ENCODE measurements around the gene EML2.
"Not testable (repeated sequence)": the region's sequence is repeated elsewhere in the genome, so short reads cannot be mapped to it uniquely, and the experiment has no call there.

EML2 gene, protein sequence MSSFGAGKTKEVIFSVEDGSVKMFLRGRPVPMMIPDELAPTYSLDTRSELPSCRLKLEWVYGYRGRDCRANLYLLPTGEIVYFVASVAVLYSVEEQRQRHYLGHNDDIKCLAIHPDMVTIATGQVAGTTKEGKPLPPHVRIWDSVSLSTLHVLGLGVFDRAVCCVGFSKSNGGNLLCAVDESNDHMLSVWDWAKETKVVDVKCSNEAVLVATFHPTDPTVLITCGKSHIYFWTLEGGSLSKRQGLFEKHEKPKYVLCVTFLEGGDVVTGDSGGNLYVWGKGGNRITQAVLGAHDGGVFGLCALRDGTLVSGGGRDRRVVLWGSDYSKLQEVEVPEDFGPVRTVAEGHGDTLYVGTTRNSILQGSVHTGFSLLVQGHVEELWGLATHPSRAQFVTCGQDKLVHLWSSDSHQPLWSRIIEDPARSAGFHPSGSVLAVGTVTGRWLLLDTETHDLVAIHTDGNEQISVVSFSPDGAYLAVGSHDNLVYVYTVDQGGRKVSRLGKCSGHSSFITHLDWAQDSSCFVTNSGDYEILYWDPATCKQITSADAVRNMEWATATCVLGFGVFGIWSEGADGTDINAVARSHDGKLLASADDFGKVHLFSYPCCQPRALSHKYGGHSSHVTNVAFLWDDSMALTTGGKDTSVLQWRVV

DNA sequence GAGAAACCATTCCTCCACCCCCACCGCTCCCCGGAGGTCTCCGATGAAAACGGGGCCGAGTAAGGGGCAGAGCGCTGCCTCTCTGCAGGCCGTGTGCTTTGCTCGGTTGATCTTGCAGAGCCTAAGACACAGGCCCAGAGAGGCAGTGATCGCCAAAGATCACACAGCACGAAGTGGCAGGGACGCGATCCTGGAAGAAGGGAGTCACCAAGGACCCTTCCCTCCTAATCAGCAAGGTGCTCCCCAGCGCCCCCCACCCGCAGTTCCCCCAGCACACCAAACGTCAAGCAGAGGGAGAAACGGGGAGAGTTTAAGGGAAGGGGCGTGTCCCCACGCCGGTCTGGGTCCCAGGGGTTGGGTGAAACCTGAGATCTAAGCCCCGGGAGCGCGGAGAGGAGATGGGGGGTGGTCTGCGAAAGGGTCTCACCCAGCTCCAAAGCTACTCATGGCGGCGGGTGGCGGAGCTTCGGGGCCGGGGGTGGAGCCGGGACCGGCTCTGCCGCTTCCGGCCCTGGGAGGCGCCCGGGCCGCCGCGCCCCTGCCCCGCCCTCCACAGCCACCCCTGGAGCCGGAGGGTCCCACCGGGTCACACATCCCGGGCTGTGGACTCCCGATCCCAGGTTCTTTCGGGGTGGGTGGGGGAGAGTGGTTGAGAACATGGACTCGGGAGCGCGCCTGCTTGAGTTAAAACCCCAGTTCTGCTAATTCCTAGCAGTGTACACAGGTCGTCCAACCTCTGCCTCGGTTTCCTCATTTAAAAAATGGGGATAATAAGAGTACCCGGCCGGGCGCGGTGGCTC, at the start of gene EML2:
TSS of gene EML2 (minus strand) at position 468 of the 800 bp plus-strand sequence. CDS start at position 447, 21 bp downstream.
- DNase-seq (ENCODE audit: low read depth), result no peak

DNA sequence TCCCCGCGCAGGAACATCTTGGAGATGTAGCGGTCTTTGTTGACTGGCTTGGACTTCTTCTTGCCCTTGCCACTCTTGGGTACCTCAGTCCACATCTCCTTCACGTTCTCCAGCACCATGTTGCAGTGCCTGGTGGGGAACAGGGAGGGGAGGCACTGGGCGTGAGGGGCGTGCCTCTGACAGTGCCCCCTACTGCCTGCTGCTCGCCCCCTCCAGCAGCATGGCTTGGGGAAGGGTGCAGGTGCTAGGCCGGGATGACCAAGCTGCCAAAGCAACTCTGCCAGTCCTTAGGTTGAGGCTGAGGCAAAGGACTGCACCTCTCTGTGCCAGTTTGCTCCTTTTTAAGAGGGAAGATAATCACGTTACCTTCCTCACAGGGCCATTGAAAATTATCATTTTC, 48.4 kb upstream of the EML2 start:
- no peak for DNase-seq (ENCODE audit: low read depth)

DNA sequence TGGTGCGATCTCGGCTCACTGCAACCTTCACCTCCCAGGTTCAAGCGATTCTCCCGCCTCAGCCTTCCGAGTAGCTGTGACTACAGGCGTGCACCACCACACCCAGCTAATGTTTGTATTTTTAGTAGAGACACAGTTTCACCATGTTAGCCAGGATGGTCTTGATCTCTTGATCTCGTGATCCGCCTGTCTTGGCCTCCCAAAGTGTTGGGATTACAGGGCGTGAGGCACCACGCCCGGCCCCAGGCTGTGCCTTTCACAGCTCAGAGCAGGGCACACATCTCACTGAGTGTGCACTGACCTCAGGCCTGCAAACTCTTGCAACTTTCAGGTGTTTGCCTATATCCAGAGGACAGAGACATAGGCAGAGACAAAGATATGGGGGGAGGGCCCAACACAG, 45.8 kb upstream of the EML2 start:
- DNase-seq (ENCODE audit: low read depth), result not testable (repeated sequence)

DNA sequence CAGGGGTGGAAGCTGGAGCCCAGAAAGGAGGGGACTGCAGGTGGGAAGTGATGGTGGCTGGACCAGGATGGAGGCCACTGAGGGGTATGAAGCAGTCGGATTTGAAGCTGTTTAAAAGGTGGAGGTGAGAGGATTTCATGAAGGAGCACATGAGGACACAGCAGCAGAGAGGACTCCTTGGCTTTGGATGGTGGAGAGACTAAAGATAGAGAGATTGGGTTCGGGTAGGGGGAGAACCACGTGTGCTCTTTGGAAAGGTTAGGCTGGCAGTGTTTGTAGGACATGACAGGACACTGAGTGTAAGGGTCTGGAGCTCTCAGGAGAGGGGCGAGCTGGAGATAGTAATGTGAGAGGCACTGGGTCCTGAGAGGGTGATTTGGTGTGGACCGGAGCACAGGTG, 43.7 kb upstream of the EML2 start:
- DNase-seq (ENCODE audit: low read depth), result no peak

DNA sequence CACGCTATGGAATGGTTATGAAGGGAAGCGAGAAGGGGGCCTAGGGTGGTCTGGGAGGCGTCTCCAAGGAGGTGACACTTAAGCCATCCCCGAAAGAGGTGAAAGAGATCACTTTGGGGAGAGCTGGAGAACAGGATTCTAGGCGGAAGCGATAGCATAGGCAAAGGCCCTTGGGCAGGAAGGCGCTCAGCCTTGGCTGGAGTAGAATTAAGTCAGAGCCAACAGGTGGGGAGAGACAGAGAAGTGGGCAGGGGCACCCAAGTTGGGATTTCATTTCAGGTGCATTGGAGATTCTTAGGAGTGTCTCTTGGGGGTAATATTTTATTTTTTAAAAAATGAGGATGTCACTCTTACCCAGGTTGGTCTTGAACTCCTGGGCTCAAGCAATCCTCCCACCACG, 42.9 kb upstream of the EML2 start:
- no peak for DNase-seq (ENCODE audit: low read depth)

DNA sequence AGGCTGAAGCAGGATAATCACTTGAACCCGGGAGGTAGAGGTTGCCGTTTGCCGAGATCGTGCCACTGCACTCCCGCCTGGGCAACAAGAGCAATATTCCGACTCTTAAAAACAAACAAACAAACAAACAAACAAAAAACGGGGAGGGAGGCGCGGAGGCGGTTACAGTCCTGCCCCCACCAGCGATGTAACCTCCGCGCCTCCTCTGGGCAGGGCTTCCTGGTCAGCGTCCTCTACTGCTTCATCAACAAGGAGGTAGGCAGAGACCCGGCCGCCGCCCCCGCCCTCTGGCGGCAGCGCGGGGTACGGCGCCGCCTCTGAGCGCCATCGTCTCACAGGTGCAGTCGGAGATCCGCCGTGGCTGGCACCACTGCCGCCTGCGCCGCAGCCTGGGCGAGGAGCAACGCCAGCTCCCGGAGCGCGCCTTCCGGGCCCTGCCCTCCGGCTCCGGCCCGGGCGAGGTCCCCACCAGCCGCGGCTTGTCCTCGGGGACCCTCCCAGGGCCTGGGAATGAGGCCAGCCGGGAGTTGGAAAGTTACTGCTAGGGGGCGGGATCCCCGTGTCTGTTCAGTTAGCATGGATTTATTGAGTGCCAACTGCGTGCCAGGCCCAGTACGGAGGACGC, 42.3 kb upstream of the EML2 start:
- DNase-seq (ENCODE audit: low read depth), result no peak

DNA sequence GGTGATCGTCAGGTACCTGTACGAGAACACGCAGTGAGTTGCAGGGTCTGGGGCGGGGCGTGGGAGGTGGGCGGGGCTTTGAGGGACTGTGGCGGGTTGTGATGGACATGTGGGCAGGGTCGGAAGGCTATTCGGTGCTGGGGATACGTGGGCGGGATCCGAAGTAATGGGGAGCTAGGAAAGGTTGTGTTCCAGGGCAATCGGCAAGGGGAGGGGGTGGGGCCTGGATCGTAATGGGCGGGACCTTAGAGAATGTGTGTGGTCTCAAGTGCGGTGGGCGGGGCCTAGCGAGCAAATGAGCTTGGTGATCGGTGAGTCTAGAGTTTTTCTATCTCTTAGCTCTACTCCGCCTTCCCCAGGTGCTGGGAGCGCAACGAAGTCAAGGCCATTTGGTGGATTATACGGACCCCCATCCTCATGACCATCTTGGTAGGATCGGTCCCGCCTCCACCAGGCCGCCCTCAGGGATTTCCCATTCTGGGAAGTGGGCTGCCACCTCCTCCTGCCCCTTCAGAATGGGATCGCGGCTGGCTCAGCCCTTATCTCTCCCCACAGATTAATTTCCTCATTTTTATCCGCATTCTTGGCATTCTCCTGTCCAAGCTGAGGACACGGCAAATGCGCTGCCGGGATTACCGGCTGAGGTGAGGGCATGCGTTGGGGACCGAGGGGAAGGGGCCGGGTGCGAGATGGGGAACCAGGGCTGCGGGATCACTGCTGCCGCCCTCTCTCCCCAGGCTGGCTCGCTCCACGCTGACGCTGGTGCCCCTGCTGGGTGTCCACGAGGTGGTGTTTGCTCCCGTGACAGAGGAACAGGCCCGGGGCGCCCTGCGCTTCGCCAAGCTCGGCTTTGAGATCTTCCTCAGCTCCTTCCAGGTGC, 38.4 kb upstream of the EML2 start:
- no peak for DNase-seq (ENCODE audit: low read depth)

DNA sequence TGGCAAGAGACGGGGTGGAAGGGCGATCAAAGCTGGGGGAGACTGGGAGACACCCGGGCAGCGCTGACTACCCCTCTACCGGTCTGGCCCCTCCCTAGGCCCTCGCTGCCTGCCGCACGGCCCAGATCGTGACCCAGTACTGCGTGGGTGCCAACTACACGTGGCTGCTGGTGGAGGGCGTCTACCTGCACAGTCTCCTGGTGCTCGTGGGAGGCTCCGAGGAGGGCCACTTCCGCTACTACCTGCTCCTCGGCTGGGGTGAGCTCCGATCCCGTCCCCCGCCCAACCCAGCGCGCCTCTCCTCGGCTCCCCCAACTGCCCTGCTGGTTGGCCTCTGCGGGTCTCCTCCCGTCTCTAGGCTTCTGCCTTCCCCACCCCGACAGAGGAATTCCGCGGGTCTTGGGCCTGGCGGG, 37.7 kb upstream of the EML2 start:
- no peak for DNase-seq (ENCODE audit: low read depth)

DNA sequence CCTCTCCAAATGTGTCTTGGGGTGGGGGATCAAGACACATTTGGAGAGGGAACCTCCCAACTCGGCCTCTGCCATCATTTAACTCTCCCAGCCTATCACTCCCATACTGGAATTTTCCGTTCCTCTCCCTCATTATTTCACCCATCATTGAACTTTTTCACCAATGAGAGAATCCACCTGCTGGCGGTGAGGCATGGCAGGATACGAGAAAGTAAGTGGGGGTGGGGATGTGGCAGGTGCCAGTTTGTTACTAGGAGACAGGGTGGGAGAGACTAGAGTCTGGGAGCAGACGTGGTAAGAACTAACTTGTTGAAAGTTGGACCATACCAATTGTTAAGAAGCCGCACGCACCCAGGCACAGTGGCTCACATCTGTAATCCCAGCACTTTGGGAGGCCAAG, 35.7 kb upstream of the EML2 start:
- DNase-seq (ENCODE audit: low read depth), result no peak

DNA sequence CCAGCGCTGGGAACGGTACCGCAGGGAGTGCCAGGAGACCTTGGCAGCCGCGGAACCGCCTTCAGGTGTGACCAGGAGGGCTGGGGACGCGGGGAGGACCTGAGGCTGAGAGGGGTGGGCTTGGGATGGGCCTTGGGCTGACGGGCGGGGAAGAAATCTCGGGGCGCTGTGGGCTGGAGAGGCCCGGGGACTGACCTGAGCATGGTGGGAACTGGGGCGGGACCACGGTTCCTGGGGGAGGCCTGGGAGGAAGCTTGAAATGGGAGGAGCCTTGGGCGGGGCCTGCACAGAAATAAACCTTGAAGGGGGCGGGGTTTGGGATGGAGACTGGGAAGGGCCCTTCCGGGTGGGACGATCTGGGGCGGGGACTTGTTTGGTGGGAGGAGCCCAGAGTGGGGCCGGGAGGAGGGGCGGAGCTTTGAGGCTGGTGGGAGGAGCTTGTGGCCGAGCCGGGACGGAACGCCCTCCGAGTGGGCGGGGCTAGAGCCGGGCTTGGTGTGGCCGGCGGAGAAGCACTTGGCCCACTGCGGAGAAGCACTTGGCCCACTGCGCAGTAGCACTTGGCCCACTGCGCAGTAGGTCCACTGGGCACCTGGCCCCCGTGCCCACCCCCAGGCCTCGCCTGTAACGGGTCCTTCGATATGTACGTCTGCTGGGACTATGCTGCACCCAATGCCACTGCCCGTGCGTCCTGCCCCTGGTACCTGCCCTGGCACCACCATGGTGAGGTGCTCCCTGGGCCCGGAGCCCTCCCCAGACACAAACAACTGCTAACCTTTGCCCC, 31.7 kb upstream of the EML2 start:
- no peak for DNase-seq (ENCODE audit: low read depth)

DNA sequence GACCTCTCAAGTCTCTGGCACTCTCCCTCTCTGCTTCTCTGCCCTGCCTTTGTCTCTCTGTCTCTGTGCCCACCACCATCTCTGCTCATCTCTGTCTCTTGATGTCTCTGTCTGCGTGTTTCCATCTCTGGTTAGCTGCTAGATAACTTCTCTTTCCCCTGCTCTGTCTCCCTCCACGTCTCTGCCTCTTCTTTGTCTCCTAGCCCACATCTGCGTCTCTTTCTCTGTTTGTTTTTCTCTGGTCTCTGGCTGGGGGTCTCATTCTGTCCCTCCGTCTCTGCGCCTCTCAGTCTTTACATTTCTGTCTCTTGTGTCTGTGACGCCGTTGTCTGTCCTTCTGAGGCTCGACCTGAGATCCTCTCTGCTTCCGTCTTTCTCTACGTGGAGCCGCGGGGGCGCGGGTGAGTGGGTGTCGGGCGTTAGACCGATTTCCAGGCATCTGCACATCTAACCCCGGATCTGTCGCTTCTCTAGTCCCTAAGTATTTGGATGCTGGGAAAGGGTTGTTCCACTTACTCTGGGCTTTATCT, 29.2 kb upstream of the EML2 start:
- DNase-seq (ENCODE audit: low read depth), result no peak

DNA sequence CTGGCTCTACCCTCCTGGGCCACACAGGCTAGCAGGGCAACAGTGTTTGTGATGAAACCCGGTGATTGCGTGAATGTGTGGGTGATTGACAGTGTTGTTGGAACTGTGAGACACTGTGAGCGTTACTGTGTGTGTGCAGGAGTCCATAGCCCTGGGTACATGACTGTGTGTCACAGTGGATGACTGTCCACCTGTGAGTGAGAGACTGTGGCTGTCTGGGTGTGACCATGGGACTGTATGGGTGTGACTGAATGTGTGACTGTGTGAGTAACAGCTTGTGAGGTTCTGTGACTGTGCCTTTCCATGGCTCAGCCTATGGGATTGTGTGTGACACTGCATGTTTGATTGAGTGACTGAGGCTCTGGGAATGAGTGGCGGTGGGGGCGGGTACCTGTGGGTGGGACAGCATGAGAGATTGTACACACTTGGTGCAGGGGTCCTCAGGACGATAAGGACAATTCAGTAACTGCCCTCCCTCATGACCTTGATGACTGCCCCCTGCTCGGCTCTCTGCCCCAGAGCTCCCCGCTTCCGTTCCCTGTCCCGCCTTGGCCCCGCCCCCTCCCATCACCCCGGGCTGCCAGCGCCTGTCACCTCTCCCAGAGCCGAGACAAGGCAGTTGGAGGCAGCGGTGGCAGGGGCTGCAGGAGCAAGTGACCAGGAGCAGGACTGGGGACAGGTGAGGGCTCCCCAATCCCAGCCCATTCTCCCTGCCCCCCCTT, 28.6 kb upstream of the EML2 start, which contains the start of gene GIPR:
TSS of gene GIPR (plus strand) at position 602 of the 722 bp plus-strand sequence. CDS start 1,300 bp downstream, outside the sequence.
- no peak for DNase-seq (ENCODE audit: low read depth)

DNA sequence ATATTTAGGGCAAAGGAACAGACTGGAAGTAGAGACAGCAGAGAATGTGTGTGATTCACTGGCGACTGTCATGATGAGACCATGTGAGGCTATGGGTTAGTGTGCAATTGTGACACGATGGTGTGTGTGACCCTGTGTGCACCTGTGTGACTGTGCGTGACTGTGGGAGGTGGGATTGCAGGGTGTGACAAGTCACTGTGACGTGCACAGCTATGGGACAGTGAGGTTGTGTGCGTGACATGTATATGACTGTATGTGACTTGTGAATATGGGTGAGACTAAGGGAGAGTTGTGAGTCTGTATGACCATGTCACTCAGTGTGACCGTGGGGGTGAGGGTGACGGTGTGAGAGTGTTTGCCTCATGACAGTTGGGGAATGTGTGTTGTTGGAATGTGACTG, 25.4 kb upstream of the EML2 start:
- DNase-seq (ENCODE audit: low read depth), result no peak

DNA sequence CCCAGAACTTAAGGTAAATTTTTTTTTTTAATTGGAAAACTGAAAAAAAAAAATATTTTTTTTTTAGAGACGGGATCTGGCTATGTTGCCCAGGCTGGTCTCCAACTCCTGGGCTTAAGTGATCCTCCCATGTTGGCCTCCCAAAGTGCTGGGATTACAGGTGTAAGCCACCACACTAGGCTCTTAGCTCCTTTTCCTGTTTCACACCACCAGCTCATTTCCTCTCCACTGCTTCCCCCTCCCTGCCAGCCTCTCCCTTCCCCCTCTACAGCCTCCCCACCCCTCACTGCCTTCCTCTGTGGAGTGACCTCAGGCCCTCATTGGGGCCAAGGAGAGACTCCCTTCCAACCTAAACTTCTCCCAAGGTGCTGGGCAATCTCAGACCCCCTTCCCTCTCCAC, 24.6 kb upstream of the EML2 start:
- DNase-seq (ENCODE audit: low read depth), result no peak

DNA sequence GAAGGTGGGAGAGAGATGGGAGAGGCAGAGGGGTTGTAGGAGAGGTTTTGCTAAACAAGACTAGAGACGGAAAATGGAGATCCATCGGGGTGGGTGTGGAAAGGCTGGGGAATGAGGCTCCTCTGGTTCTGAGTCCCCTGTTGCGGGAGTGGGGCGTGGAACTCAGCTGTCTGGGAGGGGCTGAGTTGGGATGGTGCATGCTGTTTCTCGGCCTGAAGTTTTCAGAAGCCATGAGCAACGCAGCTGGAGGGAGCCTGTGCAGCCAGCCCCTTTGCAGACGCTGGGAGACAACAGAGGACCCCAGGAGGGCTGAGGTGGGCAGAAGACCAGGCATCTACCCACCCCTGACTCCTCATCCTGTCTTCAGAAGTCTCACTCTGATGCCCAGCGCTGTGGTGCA, 21.4 kb upstream of the EML2 start:
- no peak for DNase-seq (ENCODE audit: low read depth)

DNA sequence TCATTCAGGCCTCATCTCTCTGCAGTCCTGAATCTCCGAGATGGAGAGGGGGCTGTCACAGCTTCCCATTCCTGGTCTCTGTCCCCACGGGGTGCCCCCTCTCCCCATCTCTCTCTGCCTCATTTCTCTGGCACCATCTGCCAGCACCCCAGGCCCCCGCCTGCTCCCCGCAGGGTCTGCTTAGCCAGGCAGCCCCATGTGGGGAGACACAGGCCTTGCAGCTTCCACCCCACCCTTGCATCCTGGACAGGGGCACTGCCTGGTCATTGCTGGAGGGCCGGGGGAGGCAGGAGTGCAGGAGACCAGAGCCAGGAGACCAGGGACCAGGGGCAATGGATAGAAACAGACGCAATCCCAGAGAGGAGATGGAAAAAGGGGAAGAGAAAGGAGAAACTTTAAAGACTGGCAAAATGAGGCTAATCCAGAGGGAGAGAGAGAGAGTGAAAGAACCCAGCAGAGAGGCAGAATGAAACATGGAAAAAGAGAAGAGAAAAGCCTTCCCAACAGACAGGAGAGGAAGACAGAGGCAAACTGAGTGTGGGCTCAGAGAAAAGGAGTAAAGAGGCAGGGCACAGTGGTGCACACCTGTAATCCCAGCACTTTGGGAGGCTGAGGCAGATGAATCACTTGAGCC, 20.0 kb upstream of the EML2 start:
- DNase-seq (ENCODE audit: low read depth), result no peak

DNA sequence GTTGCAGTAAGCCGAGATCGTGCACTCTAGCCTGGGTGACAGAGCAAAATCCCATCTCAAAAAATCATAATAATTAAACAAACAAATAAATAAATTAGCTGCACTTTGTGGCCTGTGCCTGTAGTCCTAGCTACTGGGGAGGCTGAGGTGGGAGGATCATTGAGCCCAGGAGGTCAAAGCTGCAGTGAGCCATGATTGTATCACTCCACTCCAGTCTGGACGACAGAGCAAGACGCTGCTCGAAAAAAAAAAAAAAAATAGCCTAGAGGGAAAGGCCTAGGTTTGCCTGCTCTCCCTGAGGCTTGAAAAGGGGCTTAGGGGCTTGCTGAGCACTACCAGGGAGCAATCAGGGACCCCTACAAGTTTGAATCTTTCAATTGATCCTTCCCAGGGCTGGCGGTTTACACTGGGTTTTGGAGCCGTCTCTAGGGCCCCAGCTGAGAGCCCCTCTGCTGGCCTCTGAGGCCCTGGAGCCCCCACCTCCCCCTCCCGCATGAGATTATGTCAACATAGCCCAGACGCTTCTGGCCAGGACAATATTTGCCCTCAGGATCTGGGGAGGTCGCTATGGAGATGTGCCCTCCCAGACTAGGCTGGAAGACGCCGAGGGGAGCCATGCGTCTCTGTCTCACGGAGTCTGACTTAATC, 18.4 kb upstream of the EML2 start:
- DNase-seq (ENCODE audit: low read depth), result no peak

DNA sequence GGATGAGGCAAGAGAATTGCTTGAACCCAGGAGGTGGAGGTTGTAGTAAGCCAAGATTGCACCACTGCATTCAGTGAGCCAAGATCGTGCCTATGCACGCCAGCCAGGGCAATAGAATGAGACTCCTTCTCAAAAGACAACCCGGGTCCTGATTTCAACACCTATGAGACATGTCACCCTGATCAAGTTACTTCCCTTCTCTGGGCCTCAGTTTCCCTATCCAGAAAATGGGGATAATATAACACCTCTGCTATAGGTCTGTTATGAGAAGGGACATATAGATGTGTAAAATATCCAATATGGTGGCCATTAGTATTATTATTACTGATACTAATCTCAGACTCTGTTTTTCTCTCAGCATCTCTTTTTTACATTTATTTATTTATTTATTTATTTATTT, 15.9 kb upstream of the EML2 start:
- DNase-seq (ENCODE audit: low read depth), result no peak

DNA sequence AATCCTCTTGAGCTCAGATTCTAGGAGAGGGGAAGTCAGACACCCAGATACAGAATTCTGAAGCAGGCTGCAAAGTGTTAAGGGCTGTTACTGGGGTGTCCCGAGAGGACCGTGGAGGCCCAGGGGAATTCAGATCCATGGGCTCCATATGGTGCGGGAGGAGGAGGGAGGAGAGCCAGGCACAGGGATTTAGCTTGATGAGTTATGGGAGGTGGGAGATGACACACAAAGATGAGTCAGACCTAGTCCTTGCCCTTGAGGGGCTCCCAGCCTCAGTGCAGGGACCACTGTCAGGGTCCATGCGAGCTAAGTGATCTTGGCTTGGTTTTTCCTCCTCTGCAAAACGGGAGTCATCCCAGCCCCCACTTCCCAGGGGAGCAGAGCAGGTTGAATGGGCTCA, 14.4 kb upstream of the EML2 start:
- DNase-seq (ENCODE audit: low read depth), result no peak

All from non-pigmented ciliary epithelial cell (primary cell).